Measurements from ENCODE around the gene MYPN.

DNA sequence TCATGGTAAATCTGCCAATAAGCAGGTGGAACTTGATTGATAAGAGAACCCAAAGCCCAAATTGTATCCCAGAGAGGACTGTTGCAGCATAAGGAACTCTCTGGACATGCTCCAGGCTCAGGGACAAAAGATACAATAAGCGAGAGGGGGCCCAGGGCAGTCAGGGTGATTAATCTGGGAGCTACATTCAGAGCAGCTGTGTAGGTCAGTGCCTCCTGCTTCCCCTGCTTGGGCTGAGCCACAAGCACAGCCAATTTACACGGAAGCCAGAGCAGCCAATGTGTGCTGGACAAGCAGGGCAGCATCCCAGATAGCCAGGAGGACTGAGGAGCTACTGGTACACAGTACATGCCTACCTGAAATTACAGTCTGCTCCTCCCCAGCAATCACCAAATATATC is 24.2 kb downstream of the MYPN start:
- TF ChIP-seq, protein P1, sequence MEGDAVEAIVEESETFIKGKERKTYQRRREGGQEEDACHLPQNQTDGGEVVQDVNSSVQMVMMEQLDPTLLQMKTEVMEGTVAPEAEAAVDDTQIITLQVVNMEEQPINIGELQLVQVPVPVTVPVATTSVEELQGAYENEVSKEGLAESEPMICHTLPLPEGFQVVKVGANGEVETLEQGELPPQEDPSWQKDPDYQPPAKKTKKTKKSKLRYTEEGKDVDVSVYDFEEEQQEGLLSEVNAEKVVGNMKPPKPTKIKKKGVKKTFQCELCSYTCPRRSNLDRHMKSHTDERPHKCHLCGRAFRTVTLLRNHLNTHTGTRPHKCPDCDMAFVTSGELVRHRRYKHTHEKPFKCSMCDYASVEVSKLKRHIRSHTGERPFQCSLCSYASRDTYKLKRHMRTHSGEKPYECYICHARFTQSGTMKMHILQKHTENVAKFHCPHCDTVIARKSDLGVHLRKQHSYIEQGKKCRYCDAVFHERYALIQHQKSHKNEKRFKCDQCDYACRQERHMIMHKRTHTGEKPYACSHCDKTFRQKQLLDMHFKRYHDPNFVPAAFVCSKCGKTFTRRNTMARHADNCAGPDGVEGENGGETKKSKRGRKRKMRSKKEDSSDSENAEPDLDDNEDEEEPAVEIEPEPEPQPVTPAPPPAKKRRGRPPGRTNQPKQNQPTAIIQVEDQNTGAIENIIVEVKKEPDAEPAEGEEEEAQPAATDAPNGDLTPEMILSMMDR (IDR thresholded peaks at IDR 0.05 in 4 of 5, conservative IDR thresholded peaks at IDR 0.05 in 1 of 5) = no peak
- no peak for TF ChIP-seq POLR2A (IDR thresholded peaks at IDR 0.05)

Data from gastrocnemius medialis (tissue), 4 donors.